Measurements from ENCODE around the gene GPATCH11. TPM values are rescaled to one million over a fixed set of nuclear protein-coding genes. Genes with fewer than 3 reads are reported as not detected.

GPATCH11 gene
- total RNA-seq, 1 donor from 2014 or later = 10.8 TPM

- Histone ChIP-seq H3K36me3 (peaks cover 84% of the 10 kb centered on the region), H3K27ac (no peak overlapping the region), H3K27me3 (ENCODE audit: low read depth) (no peaks in the 10 kb centered on the region), H3K4me1 (no peaks in the 10 kb centered on the region), H3K4me3 (no peak overlapping the region), H3K9me3 (no peaks in the 10 kb centered on the region)
- intact Hi-C loops (cut with DNase I) = no loop called here
- TF ChIP-seq, protein P1, sequence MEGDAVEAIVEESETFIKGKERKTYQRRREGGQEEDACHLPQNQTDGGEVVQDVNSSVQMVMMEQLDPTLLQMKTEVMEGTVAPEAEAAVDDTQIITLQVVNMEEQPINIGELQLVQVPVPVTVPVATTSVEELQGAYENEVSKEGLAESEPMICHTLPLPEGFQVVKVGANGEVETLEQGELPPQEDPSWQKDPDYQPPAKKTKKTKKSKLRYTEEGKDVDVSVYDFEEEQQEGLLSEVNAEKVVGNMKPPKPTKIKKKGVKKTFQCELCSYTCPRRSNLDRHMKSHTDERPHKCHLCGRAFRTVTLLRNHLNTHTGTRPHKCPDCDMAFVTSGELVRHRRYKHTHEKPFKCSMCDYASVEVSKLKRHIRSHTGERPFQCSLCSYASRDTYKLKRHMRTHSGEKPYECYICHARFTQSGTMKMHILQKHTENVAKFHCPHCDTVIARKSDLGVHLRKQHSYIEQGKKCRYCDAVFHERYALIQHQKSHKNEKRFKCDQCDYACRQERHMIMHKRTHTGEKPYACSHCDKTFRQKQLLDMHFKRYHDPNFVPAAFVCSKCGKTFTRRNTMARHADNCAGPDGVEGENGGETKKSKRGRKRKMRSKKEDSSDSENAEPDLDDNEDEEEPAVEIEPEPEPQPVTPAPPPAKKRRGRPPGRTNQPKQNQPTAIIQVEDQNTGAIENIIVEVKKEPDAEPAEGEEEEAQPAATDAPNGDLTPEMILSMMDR (IDR thresholded peaks at IDR 0.05) = no peak
- DNase-seq (no peak), ATAC-seq (no peak)
These were observed 12.2 kb downstream of the GPATCH11 start for GRCh38 chr2:37096568-37096967.

- Histone ChIP-seq H3K4me3 (no peak overlapping the region), H3K36me3 (peaks cover 78% of the 10 kb centered on the region), H3K27me3 (ENCODE audit: low read depth) (no peaks in the 10 kb centered on the region), H3K9me3 (no peaks in the 10 kb centered on the region), H3K4me1 (no peaks in the 10 kb centered on the region), H3K27ac (no peak overlapping the region)
- TF ChIP-seq, protein P1 (IDR thresholded peaks at IDR 0.05) = no peak
- no peak for DNase-seq
- intact Hi-C loops (cut with DNase I) = no loop called here
- ATAC-seq = no peak
These were observed 14.2 kb downstream of the GPATCH11 start for GRCh38 chr2:37098416-37099118.

GRCh38 chr2:37100054-37100453, 15.7 kb downstream of the GPATCH11 start:
- H3K4me1 ChIP-seq = no peaks in the 10 kb centered on the region
- H3K36me3 ChIP-seq = peaks cover 77% of the 10 kb centered on the region
- intact Hi-C loops (cut with DNase I) = no loop called here
- TF ChIP-seq, protein P1 (IDR thresholded peaks at IDR 0.05) = no peak
- ATAC-seq (no peak), DNase-seq (no peak)
- no peak overlapping the region for H3K4me3 ChIP-seq
- H3K9me3 ChIP-seq = no peaks in the 10 kb centered on the region
- no peak overlapping the region for H3K27ac ChIP-seq
- no peaks in the 10 kb centered on the region for H3K27me3 ChIP-seq (ENCODE audit: low read depth)

DNA sequence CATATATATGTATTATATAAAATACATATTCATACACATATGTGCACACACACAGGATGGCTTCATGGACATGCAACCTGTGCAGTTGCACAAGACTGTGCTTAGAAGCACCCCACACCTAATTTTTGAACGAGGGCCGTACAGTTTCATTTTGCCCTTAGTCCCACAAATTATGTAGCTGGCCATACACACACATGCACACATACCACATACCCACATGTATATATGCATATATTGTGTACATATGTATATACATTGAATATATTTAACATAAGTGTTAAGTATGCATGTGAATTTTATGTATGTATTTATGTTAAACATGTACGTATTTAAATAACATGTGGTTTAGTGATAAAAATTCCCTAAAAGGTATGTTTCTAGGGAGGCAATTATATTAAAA, 18.3 kb downstream of the GPATCH11 start:
- ATAC-seq = no peak
- H3K36me3 ChIP-seq = peaks cover 77% of the 10 kb centered on the region
- H3K9me3 ChIP-seq = no peaks in the 10 kb centered on the region
- H3K4me3 ChIP-seq = no peak overlapping the region
- no peak for DNase-seq
- no peak overlapping the region for H3K27ac ChIP-seq
- TF ChIP-seq, protein P1 (IDR thresholded peaks at IDR 0.05) = no peak
- H3K4me1 ChIP-seq = no peaks in the 10 kb centered on the region
- intact Hi-C loops (cut with DNase I) = no loop called here
- H3K27me3 ChIP-seq (ENCODE audit: low read depth) = no peaks in the 10 kb centered on the region

- Histone ChIP-seq H3K27ac (no peak overlapping the region), H3K4me1 (no peaks in the 10 kb centered on the region), H3K36me3 (peaks cover 80% of the 10 kb centered on the region), H3K4me3 (no peak overlapping the region), H3K9me3 (no peaks in the 10 kb centered on the region), H3K27me3 (ENCODE audit: low read depth) (no peaks in the 10 kb centered on the region)
- intact Hi-C loops (cut with DNase I) = no loop called here
- ATAC-seq (no peak), DNase-seq (no peak)
- TF ChIP-seq, protein P1 (IDR thresholded peaks at IDR 0.05) = no peak
These were observed 19.9 kb downstream of the GPATCH11 start for GRCh38 chr2:37104178-37104577.

Data from lower lobe of right lung (tissue), 2 donors.